GM19467 (cell line): ENCODE measurements around the gene P2RX7.
"Not testable (repeated sequence)": the region's sequence is repeated elsewhere in the genome, so short reads cannot be mapped to it uniquely, and the experiment has no call there.

Experiments used
- ATAC-seq: cut with Tn5 transposase; IDR thresholded peaks from one replicate; pipeline ENCODE4 v1.9.1; 2021; ENCODE audit warnings: mild to moderate bottlenecking, moderate library complexity; ENCODE audit not compliant: unreplicated experiment

P2RX7 gene

DNA sequence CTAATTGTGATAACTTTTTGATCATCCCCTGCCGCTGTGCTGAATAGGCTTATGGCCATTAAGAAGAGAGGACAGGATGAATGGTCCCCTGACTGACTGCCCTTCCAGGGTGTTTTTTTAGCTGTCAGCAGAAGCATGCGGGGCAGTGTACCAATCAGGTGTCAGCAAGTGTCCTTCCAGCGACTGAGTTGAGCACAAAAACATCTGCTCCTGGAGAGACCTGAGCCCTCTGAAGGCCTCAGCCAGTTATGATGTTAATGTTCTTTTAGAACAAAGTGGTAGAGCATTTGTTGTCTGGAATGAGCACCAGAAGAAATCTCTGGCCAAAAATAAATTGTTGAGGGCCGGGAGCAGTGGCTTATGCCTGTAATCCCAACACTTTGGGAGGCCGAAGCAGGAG is 37.5 kb downstream of the P2RX7 start:
- ATAC-seq = no peak

DNA sequence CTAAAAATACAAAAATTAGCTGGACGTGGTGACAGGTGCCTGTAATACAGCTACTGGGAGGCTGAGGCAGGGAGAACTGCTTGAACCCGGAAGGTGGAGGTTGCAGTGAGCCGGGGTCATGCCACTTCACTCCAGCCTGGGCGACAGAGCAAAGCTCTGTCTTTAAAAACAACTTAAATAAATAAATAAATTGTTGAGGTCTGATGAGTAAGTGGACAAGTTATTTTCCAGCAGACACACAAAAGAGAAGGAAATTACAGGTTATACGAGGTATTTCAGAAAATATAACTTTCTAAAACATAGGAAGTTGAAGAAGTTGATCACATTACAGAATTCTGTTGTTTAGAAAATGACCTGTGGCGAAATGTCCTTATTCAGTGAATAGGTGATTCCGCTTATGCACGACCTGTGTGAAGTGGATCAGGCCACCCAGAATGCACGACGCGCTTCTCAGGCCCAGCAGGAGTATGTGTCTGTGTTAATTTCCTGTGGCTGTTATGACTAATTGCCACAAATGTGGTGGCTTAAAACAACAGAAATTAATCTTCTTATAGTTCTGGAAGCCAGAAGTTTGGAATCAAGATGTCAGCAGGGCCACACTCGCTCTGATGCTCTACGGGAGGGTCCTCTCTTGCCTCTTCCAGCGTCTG is 38.1 kb downstream of the P2RX7 start:
- no peak for ATAC-seq

DNA sequence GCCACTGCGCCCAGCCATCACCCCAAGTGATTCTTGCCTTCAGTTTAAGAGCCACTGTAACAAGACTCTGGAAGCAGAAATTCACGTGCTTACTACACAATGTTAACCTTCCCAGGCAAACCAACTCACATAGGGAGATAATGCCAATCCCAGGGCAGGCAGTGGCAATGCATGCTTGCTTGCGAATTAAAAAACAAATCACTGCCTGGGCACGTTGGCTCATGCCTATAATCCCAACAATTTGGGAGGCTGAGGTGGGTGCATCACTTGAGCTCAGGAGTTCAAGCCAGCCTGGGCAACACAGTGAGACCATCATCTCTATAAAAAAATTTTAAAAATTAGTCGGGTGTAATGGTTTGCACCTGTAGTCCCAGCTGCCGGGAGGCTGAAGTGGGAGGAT is 39.5 kb downstream of the P2RX7 start:
- ATAC-seq = no peak

DNA sequence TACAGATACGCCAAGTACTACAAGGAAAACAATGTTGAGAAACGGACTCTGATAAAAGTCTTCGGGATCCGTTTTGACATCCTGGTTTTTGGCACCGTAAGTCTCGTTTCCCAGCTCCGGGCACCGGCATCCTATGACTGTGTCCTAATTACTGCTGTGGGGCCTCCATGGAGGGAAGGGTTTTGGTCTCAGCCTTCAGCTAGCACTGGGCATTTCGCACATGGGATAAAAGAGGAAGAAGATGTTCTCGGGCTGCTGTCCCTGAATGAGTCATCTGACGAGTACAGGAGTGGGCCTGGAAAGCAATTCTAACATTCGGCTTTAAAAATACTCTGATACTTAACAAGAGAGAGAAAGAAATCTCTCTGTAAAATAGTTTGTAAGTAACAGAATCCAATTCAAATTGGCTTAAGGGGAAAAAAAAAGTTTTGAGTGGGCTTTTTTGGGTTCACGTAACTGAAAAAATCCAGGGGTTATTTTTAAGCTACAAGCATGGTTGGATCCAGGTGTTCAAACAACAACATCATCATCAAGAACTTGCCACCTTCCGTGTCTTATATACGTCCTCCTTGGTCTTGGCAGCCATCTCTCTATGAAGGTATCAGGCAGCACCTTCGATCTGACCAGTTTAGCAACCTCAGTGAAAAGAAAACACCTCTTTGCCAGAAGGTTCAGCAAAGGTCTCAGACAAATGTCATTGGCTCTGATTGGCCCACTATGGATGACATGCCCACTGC is 42.9 kb downstream of the P2RX7 start:
- ATAC-seq = no peak

DNA sequence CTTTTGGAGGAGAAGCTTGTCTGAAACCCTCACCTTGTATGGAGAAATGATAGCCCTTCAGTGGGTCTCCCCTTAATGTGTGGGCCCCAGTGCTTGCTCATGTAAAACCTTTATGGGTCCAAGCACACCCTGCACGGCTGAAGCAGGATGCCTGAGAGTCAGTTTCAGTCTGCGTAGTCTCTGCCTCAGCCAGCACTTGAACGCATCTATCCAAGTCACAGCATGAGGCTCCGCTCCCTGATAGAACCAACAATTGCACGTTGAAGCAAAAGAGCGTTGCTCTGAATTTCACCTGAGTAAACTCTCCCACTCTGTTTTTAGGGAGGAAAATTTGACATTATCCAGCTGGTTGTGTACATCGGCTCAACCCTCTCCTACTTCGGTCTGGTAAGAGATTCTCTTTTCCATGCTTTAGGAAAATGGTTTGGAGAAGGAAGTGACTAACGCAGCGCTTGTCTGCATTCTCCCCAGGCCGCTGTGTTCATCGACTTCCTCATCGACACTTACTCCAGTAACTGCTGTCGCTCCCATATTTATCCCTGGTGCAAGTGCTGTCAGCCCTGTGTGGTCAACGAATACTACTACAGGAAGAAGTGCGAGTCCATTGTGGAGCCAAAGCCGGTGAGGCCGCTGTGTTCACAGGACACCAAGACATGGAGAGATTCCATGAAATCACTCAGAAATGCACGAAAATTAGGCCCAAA is 44.3 kb downstream of the P2RX7 start:
- ATAC-seq = no peak

DNA sequence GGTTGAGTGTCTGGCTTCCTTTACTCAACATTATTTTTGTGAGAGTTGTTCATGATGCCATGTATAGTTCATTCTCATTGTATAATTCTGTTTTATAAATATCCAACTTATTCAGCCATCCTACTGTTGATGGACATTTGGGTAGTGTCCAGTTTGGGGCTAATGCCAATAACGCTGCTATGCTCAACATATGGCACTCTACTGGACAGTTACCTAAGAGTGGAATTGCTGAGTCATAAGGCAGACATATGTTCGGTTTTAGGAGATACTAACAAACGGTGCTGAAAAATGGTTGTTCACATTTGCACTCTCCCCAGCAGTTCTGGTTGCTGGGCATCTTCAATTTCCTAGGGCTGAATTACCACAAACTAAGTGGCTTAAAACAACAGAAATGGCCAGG is 48.5 kb downstream of the P2RX7 start:
- no peak for ATAC-seq

DNA sequence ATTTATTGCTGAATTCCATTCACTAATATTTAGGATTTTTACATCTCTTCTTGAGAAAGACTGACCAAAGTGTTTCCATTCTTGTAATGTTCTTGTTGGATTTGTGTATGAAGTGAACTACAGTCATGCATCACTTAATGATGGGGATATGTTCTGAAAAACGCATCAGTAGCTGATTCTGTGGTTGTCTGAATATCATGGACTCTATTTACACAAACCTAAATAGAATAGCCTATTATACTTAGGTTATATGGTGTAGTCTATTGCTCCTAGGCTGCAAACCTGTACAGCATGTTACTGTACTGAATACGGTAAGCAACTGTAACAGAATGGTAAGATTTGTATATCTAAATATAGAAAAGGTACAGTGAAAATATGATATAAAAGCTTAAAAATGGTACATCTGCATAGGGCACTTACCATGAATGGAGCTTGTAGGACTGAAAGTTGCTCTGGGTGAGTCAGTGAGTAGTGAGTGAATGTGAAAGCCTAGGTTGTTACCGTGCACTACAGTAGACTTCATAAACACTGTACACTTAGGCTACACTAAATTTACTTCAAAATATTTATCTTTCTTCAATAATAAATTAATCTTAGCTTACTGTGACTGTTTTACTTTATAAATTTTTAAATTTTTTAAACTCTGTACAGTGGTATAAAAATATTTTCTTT is 49.7 kb downstream of the P2RX7 start:
- ATAC-seq = no peak

DNA sequence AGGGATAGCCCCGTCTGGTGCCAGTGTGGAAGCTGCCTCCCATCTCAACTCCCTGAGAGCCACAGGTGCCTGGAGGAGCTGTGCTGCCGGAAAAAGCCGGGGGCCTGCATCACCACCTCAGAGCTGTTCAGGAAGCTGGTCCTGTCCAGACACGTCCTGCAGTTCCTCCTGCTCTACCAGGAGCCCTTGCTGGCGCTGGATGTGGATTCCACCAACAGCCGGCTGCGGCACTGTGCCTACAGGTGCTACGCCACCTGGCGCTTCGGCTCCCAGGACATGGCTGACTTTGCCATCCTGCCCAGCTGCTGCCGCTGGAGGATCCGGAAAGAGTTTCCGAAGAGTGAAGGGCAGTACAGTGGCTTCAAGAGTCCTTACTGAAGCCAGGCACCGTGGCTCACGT is 51.7 kb downstream of the P2RX7 start:
- ATAC-seq = no peak

DNA sequence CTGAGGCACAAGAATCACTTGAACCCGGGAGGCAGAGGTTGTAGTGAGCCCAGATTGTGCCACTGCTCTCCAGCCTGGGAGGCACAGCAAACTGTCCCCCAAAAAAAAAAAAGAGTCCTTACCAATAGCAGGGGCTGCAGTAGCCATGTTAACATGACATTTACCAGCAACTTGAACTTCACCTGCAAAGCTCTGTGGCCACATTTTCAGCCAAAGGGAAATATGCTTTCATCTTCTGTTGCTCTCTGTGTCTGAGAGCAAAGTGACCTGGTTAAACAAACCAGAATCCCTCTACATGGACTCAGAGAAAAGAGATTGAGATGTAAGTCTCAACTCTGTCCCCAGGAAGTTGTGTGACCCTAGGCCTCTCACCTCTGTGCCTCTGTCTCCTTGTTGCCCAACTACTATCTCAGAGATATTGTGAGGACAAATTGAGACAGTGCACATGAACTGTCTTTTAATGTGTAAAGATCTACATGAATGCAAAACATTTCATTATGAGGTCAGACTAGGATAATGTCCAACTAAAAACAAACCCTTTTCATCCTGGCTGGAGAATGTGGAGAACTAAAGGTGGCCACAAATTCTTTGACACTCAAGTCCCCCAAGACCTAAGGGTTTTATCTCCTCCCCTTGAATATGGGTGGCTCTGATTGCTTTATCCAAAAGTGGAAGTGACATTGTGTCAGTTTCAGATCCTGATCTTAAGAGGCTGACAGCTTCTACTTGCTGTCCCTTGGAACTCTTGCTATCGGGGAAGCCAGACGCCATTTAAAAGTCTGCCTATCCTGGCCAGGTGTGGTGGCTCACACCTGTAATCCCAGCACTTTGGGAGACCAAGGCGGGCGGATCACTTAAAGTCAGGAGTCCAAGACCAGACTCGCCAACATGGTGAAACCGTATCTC is 52.6 kb downstream of the P2RX7 start:
- ATAC-seq = no peak

DNA sequence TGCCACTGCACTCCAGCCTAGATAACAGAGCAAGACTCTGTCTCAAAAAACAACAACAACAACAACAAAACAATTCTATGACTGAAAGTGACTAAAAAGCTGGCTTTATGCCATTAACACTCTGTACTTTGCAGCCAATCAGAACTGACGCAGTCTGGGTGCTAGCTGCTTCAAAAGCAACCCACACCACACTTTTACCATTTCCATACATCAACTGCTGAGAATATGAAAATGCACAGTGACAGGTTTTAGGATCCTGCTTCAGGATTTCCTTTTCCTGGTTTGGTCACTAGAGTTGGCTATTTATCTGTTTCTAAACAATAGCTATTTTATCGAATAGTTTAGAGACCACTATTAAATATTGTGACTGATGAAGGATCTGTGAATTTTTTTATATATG is 54.1 kb downstream of the P2RX7 start:
- no peak for ATAC-seq

DNA sequence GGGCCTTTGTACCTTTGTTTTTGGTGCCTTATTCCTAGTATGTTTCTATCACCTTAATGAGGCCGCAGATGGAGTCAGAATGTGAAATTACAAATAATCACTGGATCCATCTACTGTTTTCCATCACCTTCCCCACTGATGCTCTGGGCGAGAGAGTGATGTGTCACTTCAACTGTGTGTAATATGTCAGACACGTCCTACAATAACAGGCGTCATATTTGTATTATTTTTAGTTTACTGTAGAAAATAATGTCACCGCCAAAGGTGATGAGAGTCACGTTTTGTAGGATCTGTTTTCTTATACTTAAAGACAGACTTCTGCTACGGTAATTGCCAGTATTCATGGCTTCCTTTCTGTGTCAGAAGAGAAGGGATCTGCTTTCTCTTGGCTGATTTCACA is 54.8 kb downstream of the P2RX7 start:
- no peak for ATAC-seq

DNA sequence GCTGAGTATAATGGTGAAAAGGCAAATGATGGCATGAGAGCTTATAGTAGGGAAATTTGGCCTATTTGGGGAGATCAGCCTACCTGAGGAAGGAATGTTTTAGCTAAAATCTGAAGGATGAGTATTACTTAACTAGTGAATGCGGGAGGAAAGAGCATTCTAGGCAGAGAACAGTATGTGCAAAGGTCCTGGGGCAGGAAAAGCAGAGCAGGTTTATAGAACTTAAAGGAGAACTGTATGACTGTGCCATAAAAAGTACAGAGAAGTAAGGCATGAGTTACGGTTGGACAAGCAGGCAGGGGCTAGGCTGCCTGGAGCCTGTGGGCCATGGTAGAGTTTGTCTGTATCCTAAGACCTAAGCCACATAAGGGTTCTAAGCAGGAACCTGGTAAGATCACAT is 55.6 kb downstream of the P2RX7 start:
- ATAC-seq = no peak

DNA sequence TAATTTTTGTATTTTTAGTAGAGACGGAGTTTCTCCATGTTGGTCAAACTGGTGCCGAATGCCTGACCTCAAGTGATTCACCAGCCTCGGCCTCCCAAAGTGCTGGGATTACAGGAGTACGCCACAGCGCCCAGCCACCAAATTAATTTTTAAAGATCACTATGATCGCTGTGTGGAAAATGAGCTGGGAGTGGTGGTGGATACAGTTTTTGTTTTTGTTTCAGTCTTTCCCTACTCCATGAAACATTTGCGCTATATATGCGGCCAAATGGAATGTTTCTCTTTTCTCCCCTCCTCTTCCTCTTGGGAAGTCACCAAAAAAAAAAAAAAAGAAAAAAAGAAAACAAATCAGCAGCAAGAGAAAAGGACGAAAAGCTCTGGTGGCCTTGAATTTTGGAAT is 56.5 kb downstream of the P2RX7 start:
- no peak for ATAC-seq

DNA sequence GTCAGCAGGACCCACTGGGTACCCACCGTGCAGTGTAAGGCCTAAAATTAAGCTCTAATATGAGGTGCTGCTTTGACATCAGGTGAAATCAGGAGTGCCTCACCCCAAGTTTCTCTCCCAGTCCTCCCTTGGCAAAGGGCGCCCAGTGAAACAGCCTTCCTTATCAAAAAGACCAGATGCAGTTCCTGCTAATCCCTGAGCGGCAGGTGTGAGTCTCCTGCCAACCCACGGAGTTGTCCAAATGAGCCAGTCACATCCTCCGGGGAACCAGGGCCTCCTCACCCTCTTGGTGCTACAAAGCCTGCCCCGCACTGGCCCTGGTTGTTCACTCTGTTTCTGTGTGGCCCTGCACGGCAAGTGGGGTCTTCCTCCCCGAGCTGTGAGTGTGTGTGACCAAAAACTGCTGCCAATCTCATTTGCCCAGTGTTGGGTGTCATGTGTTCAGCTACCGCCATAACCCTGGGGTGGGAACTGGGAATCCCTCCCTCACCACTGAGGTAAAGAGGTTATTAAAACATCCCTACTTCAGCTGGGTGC is 57.0 kb downstream of the P2RX7 start:
- no peak for ATAC-seq

DNA sequence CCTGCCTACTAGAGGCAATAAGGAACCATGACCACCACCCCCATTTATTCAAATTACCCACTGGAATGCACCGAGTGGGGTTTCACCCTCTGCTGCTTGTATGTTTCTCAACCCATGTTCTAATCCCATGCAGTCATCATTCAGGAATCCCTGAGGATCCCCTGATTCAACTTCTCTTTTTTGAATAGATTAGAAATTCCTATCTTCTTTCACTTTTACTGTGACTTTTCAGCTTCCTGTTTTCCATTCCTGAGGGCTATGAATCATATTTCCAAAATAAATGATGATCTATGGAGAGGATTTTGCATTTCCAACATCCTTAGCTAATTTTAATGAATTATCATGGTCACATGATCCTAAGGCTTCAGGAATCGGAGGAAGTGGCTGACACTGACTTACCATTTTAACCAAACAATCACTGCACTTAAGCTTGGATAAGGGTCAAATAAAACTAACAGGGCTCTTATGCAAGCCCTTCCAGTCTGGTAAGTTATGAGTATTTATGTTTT is 57.9 kb downstream of the P2RX7 start:
- ATAC-seq = no peak

DNA sequence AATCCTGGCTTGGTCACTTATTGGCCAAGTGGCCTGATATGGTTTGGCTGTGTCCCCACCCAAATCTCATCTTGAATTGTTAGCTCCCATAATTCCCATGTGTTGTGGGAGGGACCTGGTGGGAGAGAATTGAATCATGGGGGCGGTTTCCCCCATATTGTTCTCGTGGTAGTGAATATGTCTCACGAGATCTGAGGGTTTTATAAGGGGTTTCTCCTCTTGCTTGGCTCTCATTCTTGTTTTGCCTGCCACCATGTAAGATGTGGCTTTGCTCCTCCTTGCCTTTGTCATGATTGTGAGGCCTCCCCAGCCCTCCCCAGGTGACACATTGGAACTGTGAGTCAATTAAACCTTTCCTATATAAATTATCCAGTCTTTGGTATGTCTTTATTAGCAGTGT is 58.5 kb downstream of the P2RX7 start:
- ATAC-seq = no peak

DNA sequence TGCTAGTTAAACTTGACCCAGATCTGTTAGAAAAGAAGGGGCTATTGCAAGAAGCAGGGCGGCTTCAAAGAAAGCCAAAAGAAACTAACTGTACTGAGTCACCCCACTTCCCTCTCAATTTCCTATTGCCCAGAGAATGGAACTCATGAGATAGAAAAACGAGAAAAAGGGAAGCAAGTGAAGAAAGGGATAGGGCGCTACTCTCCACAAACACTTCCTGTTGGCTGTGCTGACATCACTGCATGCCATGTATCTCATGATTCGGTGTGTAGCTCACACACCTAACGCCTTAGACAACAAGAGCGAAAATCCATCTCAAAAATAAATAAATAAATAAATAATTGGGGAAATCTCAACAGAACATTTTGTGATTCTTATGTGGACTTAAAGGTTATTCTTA is 64.2 kb downstream of the P2RX7 start:
- ATAC-seq = no peak

DNA sequence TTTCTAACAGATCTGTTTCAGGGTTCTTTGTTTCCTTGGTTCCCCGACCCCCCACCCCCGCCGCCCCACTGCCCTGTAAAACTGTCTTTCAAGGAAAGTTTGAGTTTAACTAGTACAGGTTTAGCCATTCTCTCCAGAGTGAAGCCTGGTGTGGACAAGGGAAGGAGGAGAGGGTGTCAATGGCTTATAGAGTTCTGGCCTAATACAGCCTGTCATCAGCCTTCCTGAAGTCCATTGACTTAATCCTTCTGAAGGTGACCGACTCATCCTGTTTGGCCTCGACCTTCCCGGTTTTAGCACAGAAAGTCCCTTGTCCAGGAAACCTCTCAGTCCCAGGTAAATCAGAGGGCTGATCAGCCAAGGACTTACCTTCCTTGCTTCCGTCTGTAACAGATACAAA is 66.3 kb downstream of the P2RX7 start:
- ATAC-seq = no peak

DNA sequence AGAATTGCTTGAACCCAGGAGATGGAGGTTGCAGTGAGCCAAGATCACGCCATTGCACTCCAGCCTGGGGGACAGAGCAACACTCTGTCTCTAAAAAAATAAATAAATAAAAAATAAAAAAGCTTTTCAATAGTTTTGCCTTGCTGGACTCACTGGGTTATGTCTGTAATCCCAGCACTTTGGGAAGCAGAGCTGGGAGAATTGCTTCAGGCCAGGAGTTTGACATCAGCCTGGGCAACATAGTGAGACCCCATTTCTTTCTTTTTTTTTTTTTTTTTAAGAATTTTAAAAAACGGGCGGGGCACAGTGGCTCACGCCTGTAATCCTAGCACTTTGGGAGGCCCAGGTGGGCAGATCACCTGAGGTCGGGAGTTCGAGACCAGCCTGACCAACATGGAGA is 68.5 kb downstream of the P2RX7 start:
- ATAC-seq = not testable (repeated sequence)
